Uterus (tissue), 4 donors: ENCODE results near the gene VMA21. TPM values are rescaled to one million over a fixed set of nuclear protein-coding genes. Genes with fewer than 3 reads are reported as not detected.

Source experiments
- DNase-seq, 2 donors: peaks; one replicate each; pipeline ENCODE4 v3.0.0-alpha.2; 2019 to 2020
- H3K27ac ChIP-seq, 2 donors: fragments of 200-600 bp; sonication (generic); 1 replicate in 1 of 2; 2 replicates in 1 of 2; pipeline ENCODE4 v1.5.1; 2016 to 2018
- H3K27me3 ChIP-seq, 2 donors: fragments of 200-600 bp; sonication (generic); one replicate each; pipeline ENCODE4 v1.5.1; 2018 to 2019; ENCODE audit warnings: control low read depth in 1 of 2
- H3K36me3 ChIP-seq, 2 donors: fragments of 200-600 bp; sonication (generic); one replicate each; pipeline ENCODE4 v1.5.1; 2019; ENCODE audit warnings: control low read depth in 1 of 2
- H3K4me1 ChIP-seq, 2 donors: fragments of 200-600 bp; sonication (generic); one replicate each; pipeline ENCODE4 v1.5.1; 2018 to 2019; ENCODE audit warnings: control low read depth in 1 of 2
- H3K4me3 ChIP-seq, 2 donors: fragments of 200-600 bp; sonication (generic); 1 replicate in 1 of 2; 2 replicates in 1 of 2; pipeline ENCODE4 v1.5.1; 2018 to 2019; ENCODE audit warnings: mild to moderate bottlenecking in 1 of 2
- H3K9me3 ChIP-seq, 2 donors: fragments of 200-600 bp; sonication (generic); one replicate each; pipeline ENCODE4 v1.5.1; 2019; ENCODE audit warnings: control low read depth in 1 of 2
- POLR2A ChIP-seq, 2 donors: fragments of 450-650 bp; IDR thresholded peaks; one replicate each; pipeline ENCODE4 v1.6.1; 2016; ENCODE audit warnings: antibody characterized with exemption in 2 of 2, mild to moderate bottlenecking in 1 of 2, moderate library complexity in 1 of 2
- intact Hi-C: fragments of 100-400 bp; cut with DNase I; formaldehyde crosslinking; loops from one replicate; pipeline ENCODE4 v1.15.1; 2023; ENCODE audit warnings: low total_unique reads
- total RNA-seq, 4 donors: library from RNA; depleted of rRNA in 3 of 4; stranded (reverse); fragments of >200 nt in 3 of 4; gene quantifications; one replicate each; pipeline versions ENCODE4 v1.1.0 to v1.2.4, GENCODE V29; 2014 to 2023
- TF ChIP-seq, protein P1 (sequence below), 4 experiments: fragments of 200-600 bp in 2 of 4; fragments of 450-650 bp in 2 of 4; sonication (generic) in 2 of 4; IDR thresholded peaks; one replicate each; pipeline ENCODE4 v1.5.1; 2016 to 2019; ENCODE audit warnings: antibody characterized with exemption in 4 of 4, mild to moderate bottlenecking in 2 of 4, moderate library complexity in 1 of 4
- donor health status: DM: yes; HTN: yes; CAD: no.

The VMA21 gene
- total RNA-seq, 4 donors from 2014 or later, result 12.9 to 79.2 (median 23.7) TPM

DNA sequence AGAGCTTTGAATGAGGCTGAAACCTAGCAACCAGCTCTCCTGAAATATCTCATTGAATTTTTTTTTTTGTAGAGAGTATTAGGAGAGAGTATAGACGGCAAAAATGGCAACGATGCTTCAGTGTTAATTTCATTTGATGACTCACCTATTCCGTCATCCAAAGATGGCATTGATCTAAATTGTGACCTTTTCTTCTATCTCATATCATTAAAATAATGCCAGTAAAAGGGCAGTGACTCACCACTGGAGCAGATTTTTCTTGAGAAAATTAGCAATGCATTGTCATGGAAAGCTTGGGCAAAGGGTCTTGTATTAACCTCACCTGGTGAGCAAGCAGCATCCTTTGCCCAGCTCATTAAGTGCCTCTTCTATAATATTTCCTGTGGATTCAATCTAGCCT, 19.6 kb downstream of the VMA21 start:
- no peak for TF ChIP-seq POLR2A (IDR thresholded peaks at IDR 0.05)
- TF ChIP-seq, protein P1, sequence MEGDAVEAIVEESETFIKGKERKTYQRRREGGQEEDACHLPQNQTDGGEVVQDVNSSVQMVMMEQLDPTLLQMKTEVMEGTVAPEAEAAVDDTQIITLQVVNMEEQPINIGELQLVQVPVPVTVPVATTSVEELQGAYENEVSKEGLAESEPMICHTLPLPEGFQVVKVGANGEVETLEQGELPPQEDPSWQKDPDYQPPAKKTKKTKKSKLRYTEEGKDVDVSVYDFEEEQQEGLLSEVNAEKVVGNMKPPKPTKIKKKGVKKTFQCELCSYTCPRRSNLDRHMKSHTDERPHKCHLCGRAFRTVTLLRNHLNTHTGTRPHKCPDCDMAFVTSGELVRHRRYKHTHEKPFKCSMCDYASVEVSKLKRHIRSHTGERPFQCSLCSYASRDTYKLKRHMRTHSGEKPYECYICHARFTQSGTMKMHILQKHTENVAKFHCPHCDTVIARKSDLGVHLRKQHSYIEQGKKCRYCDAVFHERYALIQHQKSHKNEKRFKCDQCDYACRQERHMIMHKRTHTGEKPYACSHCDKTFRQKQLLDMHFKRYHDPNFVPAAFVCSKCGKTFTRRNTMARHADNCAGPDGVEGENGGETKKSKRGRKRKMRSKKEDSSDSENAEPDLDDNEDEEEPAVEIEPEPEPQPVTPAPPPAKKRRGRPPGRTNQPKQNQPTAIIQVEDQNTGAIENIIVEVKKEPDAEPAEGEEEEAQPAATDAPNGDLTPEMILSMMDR (IDR thresholded peaks at IDR 0.05), result no peak
- Histone ChIP-seq H3K27ac (no peak overlapping the region), H3K36me3 (peaks cover 0 to 3% of the 10 kb centered on the region in 2 donors), H3K9me3 (no peaks in the 10 kb centered on the region), H3K4me1 (no peaks in the 10 kb centered on the region), H3K27me3 (no peaks in the 10 kb centered on the region), H3K4me3 (no peak overlapping the region)
- DNase-seq, result no peak
- intact Hi-C loops, result no loop called here

DNA sequence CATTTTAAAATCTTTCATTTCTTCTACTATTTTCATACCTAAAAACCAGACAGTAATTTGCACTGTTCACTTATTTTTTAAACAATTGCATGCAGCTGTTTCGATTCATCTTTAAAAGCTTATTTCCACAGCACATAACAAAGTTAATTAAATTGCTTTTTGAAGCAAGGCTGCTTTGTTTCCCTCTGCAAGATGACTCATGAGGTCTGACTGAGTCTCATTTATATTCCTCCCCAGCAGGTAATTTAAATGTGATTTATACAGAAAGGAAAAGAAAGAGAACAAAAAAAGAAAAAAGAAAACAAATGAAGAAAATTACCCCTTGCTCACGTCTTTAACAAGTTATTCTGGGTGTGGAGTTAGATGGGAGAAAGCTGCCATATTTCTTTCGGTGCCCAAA, 22.8 kb downstream of the VMA21 start:
- no peak overlapping the region for H3K4me3 ChIP-seq
- DNase-seq, result no peak
- intact Hi-C loops, result no loop called here
- H3K27me3 ChIP-seq, result no peaks in the 10 kb centered on the region
- no peaks in the 10 kb centered on the region for H3K9me3 ChIP-seq
- H3K36me3 ChIP-seq, result peaks cover 0 to 1% of the 10 kb centered on the region in 2 donors
- no peaks in the 10 kb centered on the region for H3K4me1 ChIP-seq
- TF ChIP-seq POLR2A (IDR thresholded peaks at IDR 0.05), result no peak
- TF ChIP-seq, protein P1 (IDR thresholded peaks at IDR 0.05), result no peak
- no peak overlapping the region for H3K27ac ChIP-seq

DNA sequence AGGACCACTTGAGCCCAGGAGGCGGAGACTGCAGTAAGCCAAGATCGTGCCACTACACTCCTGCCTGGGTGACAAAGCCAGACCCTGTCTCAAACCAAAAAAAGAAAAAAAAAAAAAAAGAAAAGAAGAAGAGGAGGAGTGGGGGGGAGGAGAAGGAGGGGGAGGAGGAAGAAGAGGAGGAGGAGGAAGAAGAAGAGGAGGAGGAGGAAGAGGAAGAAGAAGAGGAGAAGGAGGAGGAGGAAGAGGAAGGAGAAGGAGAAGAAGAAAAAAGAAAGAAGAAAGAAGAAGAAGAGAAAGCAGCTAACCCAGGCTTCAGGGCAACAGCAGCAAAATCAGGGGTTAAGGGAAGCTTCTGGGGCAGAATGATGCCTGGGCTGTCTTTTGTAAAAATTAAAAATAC, 27.5 kb downstream of the VMA21 start:
- no peak overlapping the region for H3K27ac ChIP-seq
- H3K27me3 ChIP-seq, result no peaks in the 10 kb centered on the region
- H3K4me1 ChIP-seq, result no peaks in the 10 kb centered on the region
- H3K4me3 ChIP-seq, result no peak overlapping the region
- intact Hi-C loops, result no loop called here
- TF ChIP-seq, protein P1 (IDR thresholded peaks at IDR 0.05), result no peak
- no peak for TF ChIP-seq POLR2A (IDR thresholded peaks at IDR 0.05)
- no peaks in the 10 kb centered on the region for H3K36me3 ChIP-seq
- DNase-seq, result no peak
- no peaks in the 10 kb centered on the region for H3K9me3 ChIP-seq

DNA sequence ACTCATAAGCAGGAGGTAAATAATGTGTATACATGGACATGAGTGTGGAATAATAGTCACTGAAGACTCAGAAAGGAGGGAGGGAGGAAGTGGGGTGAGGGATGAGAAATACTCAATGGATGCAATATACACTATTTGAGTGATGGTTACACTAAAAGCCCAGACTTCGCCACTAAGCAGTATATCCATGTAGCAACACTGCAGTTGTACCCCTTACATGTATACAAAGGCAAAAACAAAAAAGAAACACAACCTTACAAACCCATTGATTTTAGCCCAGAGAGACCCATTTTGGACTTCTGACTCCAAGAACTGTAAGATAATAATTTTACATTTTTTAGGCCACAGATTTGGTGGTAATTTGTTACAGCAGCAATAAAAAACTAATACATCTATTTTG, 51.5 kb downstream of the VMA21 start:
- no peaks in the 10 kb centered on the region for H3K36me3 ChIP-seq
- TF ChIP-seq, protein P1 (IDR thresholded peaks at IDR 0.05), result no peak
- TF ChIP-seq POLR2A (IDR thresholded peaks at IDR 0.05), result no peak
- H3K27ac ChIP-seq, result no peak overlapping the region
- no peak for DNase-seq
- no peaks in the 10 kb centered on the region for H3K9me3 ChIP-seq
- no peak overlapping the region for H3K4me3 ChIP-seq
- H3K4me1 ChIP-seq, result no peaks in the 10 kb centered on the region
- H3K27me3 ChIP-seq, result no peaks in the 10 kb centered on the region
- intact Hi-C loops, result no loop called here

DNA sequence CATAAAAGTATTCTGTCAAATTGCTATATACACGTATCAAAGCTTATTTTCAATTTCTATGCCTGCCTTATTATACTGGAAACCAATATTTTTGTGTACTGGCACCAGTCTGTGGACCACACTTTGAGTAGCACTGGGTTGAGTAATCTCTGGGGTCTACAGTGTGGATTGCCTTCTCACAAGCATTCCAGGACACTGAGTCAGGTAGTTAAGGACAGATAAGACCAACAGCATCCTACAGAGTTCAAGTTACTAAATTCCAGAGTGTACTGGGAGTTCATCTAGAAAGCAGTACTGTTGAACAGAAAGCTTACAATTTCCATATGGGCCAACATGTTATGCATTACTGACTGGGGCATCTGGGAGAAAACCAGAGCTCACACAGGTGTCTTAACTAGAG, 61.8 kb downstream of the VMA21 start:
- TF ChIP-seq, protein P1 (IDR thresholded peaks at IDR 0.05), result no peak
- H3K4me1 ChIP-seq, result no peaks in the 10 kb centered on the region
- no peaks in the 10 kb centered on the region for H3K36me3 ChIP-seq
- H3K27ac ChIP-seq, result no peak overlapping the region
- no peaks in the 10 kb centered on the region for H3K27me3 ChIP-seq
- DNase-seq, result no peak
- H3K9me3 ChIP-seq, result no peaks in the 10 kb centered on the region
- intact Hi-C loops, result no loop called here
- no peak overlapping the region for H3K4me3 ChIP-seq

Other genes starting within 250 kb of the VMA21 start
- gene GPR50, start 220.6 kb upstream of the VMA21 start, total RNA-seq, result under 1 TPM in 1 of 4 donors, not detected in 3; 0.82 TPM
- gene PASD1, start 166.5 kb downstream of the VMA21 start, total RNA-seq, result not detected